NCI-H2081 (cell line): ENCODE measurements around the gene C19orf12.
"Not testable (repeated sequence)": the region's sequence is repeated elsewhere in the genome, so short reads cannot be mapped to it uniquely, and the experiment has no call there.

Source experiments
- DNase-seq, 2 experiments: peaks; one replicate each; lab custom pipeline; 2025; lab: John Stamatoyannopoulos, UW

C19orf12 gene

DNA sequence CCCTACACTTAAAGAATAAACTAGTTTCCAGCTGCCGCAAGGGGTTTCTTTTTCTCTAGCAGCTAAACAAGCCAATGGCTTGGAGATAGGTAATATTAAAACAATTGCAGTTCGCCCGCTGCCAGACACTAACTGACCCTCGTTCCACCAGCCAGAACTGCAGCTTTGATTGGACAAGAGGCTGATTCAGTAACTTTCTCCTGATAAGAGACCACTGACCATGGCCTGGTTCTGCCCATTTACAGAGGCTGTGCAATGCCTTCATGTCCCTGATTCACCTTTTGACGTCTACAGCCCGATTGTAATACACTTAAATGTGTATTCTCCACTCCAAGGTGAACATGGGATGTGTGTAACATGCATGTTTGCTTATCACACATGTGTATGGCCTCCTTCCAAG, 12.8 kb upstream of the C19orf12 start:
- no peak for DNase-seq

- DNase-seq, result no peak
Measured at GRCh38 chr19:29724746-29725145, 9.7 kb upstream of the C19orf12 start.

DNA sequence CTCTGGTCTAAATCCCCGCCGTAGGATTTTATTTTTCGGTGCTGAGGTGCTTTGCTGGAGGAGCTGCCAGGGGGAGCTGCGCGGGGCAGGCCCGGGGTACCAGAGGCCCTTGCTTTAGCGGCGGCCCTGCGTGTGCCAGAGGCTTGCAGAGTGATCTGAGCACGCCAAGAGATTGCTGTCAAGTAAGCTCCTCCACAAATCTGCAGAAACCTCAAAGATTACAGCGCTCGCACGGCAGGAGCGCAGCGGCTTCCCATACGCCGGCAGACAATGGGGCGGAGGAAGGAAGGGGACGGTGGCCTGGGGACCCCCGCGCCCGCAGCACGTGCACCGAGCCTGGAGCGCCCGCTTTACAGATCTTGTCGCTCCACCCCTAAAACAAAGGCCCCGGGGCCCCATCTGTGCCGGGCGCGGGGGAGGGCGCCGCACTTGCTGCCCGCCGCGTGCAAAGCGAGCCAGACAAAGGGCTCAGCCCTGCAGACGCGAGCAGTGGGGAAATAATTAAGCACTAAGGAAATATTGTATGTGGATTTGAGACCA, 9.1 kb upstream of the C19orf12 start:
- DNase-seq, result no peak

DNA sequence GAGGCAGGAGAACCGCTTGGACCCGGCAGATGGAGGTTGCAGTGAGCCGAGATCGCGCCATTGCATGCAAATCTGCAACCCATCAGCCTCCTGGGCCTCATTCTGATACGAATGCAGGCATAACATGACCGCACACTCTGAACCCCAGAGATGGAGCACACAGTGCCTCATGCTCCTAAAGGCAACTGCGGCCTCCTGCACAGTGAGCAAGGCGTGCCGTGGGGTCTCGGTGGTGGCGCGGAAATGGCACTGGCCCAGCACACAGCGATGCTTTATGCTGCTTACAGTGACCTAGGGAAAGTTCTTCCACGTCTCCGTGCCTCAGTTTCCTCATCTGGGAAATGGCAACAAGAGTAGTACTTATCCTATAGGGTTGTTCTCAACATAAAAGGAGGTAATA, 2.0 kb upstream of the C19orf12 start:
- DNase-seq, result no peak

- DNase-seq, result no peak
Measured at GRCh38 chr19:29715701-29716581, 880 bp upstream of the C19orf12 start.

DNA sequence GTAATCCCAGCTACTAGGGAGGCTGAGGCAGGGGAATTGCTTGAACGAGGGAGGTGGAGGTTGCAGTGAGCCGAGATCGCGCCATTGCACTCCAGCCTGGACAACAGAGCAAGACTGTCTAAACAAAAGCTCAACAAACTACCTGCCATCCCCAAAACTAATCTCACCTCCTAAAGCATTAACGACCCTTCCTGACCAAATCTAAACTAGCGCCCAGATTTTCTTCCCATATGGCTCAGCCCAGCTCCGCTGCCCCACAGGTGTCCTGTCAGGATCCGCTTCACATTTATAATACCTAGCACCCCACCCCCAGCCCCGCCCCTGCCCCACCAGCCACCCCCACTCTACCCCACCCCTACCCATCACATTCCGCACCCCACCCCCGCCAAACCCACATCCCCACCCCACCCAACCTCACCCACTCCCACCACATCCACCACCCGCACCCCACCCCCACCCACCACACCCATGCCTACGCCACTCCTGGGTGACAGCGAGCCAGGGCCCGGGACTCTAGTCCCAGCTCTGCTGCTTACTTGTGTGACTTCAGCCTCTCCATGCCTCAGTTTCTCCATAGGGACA, 599 bp downstream of the C19orf12 start:
- no peak for DNase-seq

DNA sequence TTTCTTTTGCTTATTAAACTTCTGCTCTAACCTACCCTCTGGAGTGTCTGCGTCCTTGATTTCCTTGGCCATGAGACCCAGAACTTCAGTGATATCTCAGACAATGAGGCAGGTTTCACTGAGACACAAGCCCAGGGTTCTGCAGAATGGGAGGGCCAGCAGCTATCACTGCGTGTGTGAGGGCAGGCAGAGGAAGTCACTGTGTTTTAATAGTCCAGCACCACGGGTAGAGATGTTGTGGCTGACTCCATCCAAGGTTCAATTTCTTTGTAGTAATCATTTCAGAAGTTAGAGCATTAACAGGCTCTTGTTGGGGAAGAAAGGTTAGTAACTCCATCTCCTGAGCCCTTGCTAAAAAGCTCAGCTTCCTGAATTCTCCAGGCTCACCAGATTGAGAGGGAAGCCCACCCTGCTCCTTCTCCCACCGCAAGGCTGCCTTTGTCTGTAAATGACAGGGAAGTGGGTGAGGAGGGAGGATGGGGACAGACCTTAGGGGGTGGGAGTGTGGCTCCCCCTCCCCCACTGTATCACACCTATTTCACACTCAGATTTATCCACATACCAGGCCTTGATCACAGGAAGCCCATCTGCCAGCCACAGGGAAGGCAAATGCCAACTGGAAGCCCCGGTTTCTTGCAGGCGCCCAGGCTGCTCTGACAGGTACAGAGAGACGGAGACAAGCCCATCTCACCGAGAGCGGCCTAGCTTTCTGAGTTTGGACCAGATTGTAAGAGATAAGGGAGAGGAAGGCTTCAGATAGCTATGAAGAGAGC, 2.1 kb downstream of the C19orf12 start:
- DNase-seq, result no peak

DNA sequence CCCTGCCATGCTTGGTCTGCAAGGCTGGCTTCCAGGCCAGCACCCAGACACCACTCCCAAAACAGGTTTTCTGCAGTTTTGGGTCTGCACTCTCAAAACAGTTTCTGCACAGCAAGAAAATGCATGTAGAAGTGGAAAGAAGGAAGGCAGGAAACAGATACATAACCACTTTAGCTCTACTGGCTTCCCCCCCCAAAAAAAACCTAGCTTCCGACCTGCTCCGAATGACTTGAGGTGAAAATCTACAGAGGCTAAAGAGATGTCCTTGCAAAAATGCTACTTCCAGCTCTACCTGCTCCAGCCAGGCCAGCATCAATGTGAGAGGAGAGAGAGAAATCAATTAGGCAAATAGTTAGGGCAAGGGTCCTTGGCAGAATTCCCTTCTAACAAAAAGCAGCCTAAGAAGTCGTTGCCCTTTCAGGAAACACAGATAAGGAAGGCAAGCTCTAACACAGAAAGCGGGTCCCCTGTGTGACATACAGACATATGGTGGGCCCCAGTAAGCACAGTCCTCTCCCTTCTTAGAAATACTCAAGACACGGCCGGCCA, 3.4 kb downstream of the C19orf12 start:
- DNase-seq, result no peak

DNA sequence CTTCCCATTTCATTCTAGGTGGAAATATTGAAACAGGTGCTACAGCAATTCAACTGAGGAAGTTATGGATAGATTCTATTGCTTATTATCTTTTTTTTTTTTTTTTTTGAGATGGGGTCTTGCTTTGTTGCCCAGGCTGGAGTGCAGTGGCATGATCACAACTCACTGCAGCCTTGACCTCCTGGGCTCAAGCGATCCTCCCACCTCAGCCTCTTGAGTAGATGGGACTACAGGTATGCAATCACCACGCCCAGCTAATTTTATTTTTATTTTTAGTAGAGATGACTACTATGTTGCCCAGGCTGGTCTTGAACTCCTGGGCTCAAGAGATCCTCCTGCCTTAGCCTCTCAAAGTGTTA, 5.6 kb downstream of the C19orf12 start:
- DNase-seq, result not testable (repeated sequence)

- DNase-seq, result no peak
Measured at GRCh38 chr19:29708554-29709439, 6.3 kb downstream of the C19orf12 start.

GRCh38 chr19:29706635-29707034, 8.4 kb downstream of the C19orf12 start:
- DNase-seq, result no peak

GRCh38 chr19:29705706-29706105, 9.4 kb downstream of the C19orf12 start:
- DNase-seq, result no peak

- DNase-seq, result no peak
Measured at GRCh38 chr19:29704562-29705558, 10.2 kb downstream of the C19orf12 start.

GRCh38 chr19:29702963-29703320, 12.1 kb downstream of the C19orf12 start:
- no peak for DNase-seq

DNA sequence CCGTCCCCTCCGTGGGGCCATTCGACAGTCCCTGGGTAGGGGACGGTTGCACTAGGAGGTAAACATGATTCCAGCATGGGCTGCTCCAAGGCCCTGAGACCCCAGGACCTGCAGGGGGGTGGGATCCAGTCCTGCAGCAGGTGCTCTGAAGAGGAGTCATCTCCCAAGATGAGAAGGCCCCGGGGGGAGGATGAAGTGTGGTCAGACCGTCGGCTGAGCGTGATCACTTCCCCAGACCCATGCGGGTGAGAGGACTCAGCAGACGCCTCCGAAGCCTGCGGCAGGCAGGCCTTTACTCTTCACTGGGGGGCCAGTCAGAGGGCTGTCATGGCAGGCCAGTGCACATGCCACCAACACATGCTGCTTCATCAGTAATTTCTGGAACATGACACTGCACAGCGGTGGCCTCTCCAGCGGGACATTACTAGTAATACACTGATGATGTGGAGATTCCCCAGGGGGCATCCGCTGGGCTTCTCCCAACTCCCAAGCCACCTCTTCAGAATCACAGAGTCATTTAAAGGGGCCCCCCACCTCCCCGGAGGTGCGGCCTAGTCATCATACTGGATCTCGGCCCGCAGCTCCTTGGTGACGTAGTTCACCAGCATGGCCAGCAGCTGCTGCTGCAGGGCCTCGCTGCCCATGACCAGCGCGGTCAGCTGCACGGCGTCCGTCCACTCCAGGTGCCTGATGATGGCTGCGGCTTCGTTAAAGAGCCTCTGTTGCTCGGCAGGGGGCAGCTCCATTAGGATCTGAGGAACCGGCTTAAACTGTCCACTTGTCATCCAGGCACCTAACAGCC, 12.7 kb downstream of the C19orf12 start:
- DNase-seq, result no peak

- no peak for DNase-seq
Measured at GRCh38 chr19:29700498-29700897, 14.6 kb downstream of the C19orf12 start.

- no peak for DNase-seq
Measured at GRCh38 chr19:29699861-29700260, 15.2 kb downstream of the C19orf12 start.

- no peak for DNase-seq
Measured at GRCh38 chr19:29697523-29698261, 17.4 kb downstream of the C19orf12 start.

GRCh38 chr19:29696565-29696846, 18.6 kb downstream of the C19orf12 start:
- no peak for DNase-seq
